Right ventricle myocardium inferior (tissue), 1 donor: ENCODE data around the gene CRADD. TPM values are rescaled to one million over a fixed set of nuclear protein-coding genes. Genes with fewer than 3 reads are reported as not detected.
A peak's percentile ranks its signal among the peaks of the same experiment; 100 is the strongest.

ENCODE experiments used
- ATAC-seq: fragments of 200-7000 bp; cut with Tn5 transposase; one replicate; pipeline ENCODE4 v1.9.1; 2020; ENCODE audit warnings: mild to moderate bottlenecking, moderate library complexity
- DNase-seq: peaks from one replicate; pipeline ENCODE4 v3.0.0; 2021; ENCODE audit errors: missing footprints
- intact Hi-C: fragments of 100-400 bp; cut with DNase I; formaldehyde crosslinking; loops from one replicate; pipeline ENCODE4 v1.11.0; 2022
- total RNA-seq: library from RNA; stranded (reverse); fragmentation: NEBNext Ultra II Directional; extraction: Animal tissue kit (Norgen Biotek cat#: 25700); gene quantifications from one replicate; pipeline ENCODE4 v1.2.1, GENCODE V29; 2021
- donor health status: DM: no; HTN: yes; CAD: no; lungs with severe emphysema.

CRADD gene
- total RNA-seq, 1 donor from 2014 or later = 40.3 TPM

GRCh38 chr12:93722835-93723567, 45.8 kb downstream of the CRADD start:
- intact Hi-C loops = no loop called here
- ATAC-seq (no peak), DNase-seq (no peak)

- ATAC-seq (no peak), DNase-seq (no peak)
- intact Hi-C loops = no loop called here
Observed at GRCh38 chr12:93723568-93723930, 46.4 kb downstream of the CRADD start.

DNA sequence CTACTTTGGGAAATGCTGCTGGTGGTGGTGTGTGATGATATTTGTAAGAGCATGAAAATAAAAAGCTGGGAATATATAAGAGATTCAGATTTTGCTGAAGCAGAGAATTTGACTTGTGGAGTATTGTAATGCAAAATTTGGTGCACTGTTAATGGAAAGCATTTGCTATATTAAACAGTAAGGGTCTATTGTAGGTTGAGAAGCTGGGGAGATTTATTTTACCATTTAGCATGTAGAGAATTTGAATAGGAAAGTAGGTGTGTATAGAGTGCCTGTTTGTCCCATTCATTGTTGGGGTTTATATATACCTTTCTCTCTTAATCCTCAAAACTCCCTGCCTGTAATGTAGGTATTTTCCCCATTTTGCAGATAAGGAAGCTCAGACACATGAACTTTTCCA, 48.4 kb downstream of the CRADD start:
- intact Hi-C loops = no loop called here
- no peak for ATAC-seq
- DNase-seq = no peak

DNA sequence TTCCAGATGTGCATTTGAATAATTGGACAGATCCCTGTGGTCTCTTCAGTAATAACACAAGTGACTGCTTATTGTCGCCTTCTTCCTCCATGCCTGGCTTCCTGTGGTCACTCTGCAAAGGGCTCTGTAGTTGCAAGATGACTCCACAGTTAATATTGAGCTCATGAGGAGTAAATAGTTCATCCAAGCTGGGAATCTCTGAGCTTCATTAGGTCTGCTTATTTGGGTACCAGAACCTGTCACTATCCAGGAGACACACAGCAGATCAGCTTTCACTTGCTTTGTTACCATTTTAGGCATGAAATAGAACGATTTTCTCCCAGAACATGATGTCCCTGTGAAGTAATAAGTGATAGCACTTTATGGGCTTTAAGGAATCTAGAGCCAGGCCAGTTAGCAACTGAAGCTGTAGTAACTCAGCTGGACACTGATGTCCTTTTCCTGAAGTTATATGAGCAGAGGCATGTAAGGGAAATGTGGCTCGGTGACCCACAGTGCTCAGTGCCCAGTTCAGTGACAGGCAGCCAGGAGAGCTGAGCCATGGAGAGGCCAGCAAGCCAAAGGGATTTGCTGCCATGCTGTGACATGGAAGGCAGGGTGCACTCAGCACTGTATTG, 50.1 kb downstream of the CRADD start:
- ATAC-seq (no peak), DNase-seq (no peak)
- intact Hi-C loops = no loop called here

- intact Hi-C loops = no loop called here
- DNase-seq = no peak
- no peak for ATAC-seq
Observed at GRCh38 chr12:93727911-93728310, 50.7 kb downstream of the CRADD start.

GRCh38 chr12:93729934-93730333, 52.8 kb downstream of the CRADD start:
- ATAC-seq (no peak), DNase-seq (no peak)
- intact Hi-C loops = no loop called here

DNA sequence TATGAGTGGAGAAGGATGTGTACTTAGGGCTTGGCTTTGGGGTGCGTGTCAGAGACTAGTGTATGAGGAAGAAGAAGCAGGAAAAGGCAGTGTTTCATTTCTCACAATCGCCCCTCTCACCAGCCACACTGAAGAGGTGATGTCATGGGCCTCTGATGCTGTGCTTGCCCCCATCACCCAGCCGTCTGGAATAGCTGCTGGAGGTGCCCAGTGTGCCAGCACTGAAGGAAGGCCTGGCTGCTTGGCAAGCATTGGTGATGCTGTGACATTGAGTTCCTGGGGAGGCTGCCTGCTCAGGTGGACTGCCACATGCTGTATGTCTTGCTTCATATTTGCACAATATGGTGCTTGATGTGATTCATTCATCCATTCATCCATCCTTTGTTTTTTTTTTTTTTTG, 56.2 kb downstream of the CRADD start:
- intact Hi-C loops = no loop called here
- DNase-seq (no peak), ATAC-seq (peak; percentile 41)

GRCh38 chr12:93733928-93734327, 56.8 kb downstream of the CRADD start:
- DNase-seq (no peak), ATAC-seq (no peak)
- intact Hi-C loops = no loop called here

GRCh38 chr12:93734784-93735183, 57.6 kb downstream of the CRADD start:
- intact Hi-C loops = no loop called here
- DNase-seq = no peak
- no peak for ATAC-seq

DNA sequence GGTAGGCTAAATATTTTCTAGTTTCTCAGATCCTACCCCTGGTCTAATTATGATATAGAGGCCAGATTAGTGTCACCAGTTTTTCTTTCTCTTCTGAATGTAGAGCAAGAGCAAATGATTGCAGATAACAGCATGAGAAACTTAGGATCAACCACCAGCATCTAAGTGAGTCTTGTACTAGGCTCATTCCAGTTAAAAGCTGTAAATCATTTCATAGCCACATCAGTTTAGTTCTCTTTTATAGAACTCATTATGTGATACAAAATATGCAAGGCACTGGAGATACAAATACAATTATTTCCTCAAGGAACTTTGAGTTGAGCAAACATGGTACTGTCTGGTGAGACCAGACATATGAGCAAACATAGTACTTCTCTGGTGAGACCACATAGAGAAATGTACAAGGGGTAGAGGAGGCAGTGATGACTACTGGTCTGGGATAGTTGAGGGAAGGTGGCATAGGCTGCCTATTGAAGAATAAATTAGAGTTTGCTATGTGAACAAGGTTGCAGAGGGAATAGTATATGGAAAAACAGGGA, 59.5 kb downstream of the CRADD start:
- no peak for DNase-seq
- intact Hi-C loops = no loop called here
- no peak for ATAC-seq

- intact Hi-C loops = no loop called here
- ATAC-seq (peak; percentile 20), DNase-seq (no peak)
Observed at GRCh38 chr12:93737457-93738198, 60.5 kb downstream of the CRADD start.

GRCh38 chr12:93738199-93739058, 61.3 kb downstream of the CRADD start:
- DNase-seq (no peak), ATAC-seq (peak; percentile 20)
- intact Hi-C loops = no loop called here

GRCh38 chr12:93740751-93741150, 63.6 kb downstream of the CRADD start:
- ATAC-seq = no peak
- DNase-seq = no peak
- intact Hi-C loops = loop anchor here (5.0 kb wide), 1 partner anchor 148 kb away; no protein-coding TSS in a partner anchor

DNA sequence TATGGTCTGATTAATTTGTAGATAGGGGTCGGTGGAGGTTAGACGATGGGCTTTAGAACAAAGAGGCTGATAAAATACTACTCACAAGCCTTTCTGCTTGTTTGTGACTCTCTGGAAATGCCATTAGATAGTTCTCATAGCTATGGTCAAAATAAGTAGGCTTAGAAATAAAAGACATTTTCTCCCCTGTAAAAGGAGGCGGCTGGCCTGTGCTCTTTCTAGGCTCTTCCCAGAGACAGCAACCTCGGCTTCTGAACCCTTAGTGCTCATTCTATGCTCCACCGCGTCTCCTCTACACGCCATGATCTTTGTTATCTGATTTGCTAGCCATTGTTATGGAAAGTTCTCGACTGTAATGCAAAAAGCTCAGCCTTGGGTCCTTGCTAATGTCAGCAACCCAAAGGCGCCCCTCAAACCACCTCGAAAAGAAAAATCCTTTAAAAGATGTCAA, 64.5 kb downstream of the CRADD start:
- intact Hi-C loops = loop anchor here (1.0 to 5.0 kb wide), 3 partner anchors 65 to 170 kb away; partner anchors contain the start of gene CRADD
- ATAC-seq = peak; percentile 29
- no peak for DNase-seq

GRCh38 chr12:93742110-93742934, 65.1 kb downstream of the CRADD start:
- intact Hi-C loops = loop anchor here (1.0 to 5.0 kb wide), 3 partner anchors 66 to 171 kb away; partner anchors contain the start of gene CRADD
- peak; percentile 92 for ATAC-seq
- peak; percentile 88 for DNase-seq

- intact Hi-C loops = loop anchor here (2.0 to 5.0 kb wide), 2 partner anchors 67 to 151 kb away; partner anchors contain the start of gene CRADD
- DNase-seq (no peak), ATAC-seq (no peak)
Observed at GRCh38 chr12:93743229-93743998, 66.2 kb downstream of the CRADD start.
